Mononuclear cell (primary cell): Measurements from ENCODE around the gene NFIB. TPM values are rescaled to one million over a fixed set of nuclear protein-coding genes. Genes with fewer than 3 reads are reported as not detected.

ENCODE experiments used
- H3K27me3 ChIP-seq: 2 replicates; pipeline ENCODE4 v1.6.0; 2011; ENCODE audit warnings: low read length, control low read depth; ENCODE audit not compliant: insufficient read depth
- H3K4me1 ChIP-seq: 2 replicates; pipeline ENCODE4 v1.5.1; 2011; ENCODE audit warnings: mild to moderate bottlenecking, low read length, control low read depth; ENCODE audit not compliant: insufficient read depth
- H3K4me3 ChIP-seq: 2 replicates; pipeline ENCODE4 v1.5.1; 2011; ENCODE audit warnings: mild to moderate bottlenecking, low read length, moderate library complexity
- H3K9me3 ChIP-seq: 2 replicates; pipeline ENCODE4 v1.5.1; 2011; ENCODE audit warnings: low read depth, mild to moderate bottlenecking, control low read depth, low read length
- total RNA-seq: library from RNA; depleted of rRNA; stranded (reverse); fragments of >200 nt; gene quantifications from one replicate; pipeline ENCODE4 v1.2.3, GENCODE V29; 2012

The NFIB gene
- total RNA-seq, 1 donor: 0.42 TPM

DNA sequence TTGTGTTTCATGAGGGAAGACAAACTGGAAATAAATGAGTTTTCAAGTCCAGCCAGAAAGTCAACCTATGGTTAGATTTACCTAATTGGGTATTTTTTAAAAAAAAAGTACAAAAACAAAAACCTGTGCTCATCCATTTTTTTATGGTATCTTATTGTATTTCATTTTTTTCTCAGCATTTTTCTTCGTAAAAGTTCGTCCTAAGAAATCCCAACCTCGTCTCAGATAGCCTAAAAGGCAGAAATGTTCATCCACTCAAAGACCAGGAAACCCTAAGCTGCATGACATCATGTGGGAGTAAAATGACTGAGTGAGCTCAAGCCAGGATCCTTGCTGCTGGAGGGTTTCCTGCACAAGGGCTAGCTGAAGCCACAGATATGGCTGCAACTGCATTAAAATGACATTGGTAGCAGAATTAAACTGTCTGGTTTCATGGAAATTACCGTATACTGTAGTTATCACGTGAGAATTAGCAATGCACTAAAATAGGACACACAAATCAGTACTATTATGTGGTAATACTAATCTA is 70.4 kb downstream of the NFIB start:
- no peak overlapping the region for H3K4me3 ChIP-seq

DNA sequence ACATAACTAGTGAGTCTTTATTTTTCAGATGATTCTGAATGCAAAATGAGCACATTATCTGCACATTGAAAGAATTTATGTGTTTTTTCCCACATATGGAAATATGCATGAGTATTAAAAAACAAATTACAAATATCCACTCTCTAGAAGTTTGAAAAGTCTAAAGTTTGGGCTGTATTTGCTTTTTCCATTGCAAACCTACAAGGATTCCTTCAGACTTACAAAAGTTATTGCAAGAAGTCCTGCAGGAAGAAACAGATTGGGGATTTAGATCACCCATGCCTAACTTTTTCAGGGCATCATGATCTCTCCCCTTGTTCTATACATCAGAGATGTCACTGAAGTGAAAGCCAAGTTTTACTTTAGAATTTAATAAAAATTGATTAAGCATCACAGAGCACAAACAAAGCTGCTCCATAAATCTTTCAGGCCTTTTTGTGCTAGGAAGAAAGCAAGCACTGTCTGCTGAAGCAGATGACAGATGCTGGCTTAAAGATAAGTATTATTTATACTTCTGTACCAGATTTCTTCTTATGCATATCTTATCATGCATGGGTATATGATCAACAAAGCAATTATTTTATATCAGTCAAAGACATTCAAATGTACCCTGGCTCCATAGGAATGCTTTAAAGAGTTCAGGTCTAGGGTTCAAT is 71.7 kb downstream of the NFIB start:
- no peak overlapping the region for H3K4me3 ChIP-seq

More for the DNA sequence above, 70.4 kb downstream of the NFIB start:
- H3K9me3 ChIP-seq: no peaks in the 10 kb centered on the region
- no peaks in the 10 kb centered on the region for H3K27me3 ChIP-seq
- H3K4me1 ChIP-seq: no peaks in the 10 kb centered on the region

DNA sequence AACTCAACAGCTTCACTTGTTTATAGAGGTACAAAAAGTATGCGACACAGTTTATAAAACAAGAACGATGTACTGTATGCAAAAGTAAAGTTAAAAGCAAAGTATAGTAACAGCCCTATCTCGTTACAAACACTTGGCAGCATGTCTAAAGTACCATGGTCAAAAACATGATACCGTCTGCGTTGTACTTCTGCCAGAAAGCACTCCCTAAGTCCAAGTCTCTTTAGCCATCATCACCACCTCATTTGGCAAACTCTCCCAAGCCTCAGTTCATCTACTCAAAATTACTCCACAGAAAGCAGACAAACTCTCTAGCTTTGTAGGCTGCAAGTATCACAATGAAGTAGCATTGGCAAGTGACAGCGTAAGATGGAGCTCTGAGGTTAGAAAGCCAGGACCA is 73.4 kb downstream of the NFIB start:
- Histone ChIP-seq H3K27me3 (no peaks in the 10 kb centered on the region), H3K4me3 (no peak overlapping the region), H3K4me1 (no peaks in the 10 kb centered on the region), H3K9me3 (no peaks in the 10 kb centered on the region)

More for the DNA sequence above, 71.7 kb downstream of the NFIB start:
- Histone ChIP-seq H3K9me3 (no peaks in the 10 kb centered on the region), H3K27me3 (no peaks in the 10 kb centered on the region), H3K4me1 (no peaks in the 10 kb centered on the region)

DNA sequence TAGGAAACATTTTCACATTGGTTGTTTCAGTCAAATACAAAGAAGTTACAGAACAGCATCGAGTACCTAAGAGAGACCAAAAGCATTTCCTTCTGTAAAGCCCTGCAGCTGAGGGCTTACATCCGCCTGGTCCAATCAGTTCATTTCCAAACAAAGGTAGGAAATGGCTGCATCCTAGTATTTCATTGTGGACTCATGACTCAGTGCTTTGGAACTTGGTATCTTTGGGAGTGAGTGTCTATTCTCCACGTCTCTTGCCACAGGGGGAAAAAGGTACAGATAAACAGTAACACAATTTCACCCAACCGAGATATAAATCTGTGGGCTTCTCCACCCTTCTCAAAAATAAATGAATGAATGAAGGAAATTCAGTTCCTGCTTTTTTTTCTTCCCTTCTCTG is 75.4 kb downstream of the NFIB start:
- no peaks in the 10 kb centered on the region for H3K27me3 ChIP-seq
- no peaks in the 10 kb centered on the region for H3K4me1 ChIP-seq
- no peak overlapping the region for H3K4me3 ChIP-seq
- no peaks in the 10 kb centered on the region for H3K9me3 ChIP-seq

DNA sequence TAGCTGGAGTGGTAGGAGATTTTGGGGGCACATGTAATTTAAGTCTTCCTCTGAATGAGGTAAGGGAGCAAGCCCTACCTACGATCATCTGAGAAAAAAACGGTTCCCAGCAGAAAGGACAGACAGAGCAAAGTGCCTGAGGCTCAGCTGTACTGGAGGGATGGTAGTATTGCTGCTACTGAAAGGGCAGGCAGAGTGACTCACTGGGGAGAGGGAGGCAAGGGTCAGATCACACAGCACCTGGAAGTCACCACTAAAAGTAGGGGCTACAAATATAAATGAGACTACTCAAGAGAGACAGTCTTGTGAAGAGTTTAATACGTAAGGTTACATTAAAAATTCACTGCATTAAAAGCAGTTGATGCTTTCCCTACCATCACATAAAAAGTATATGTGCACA is 75.9 kb downstream of the NFIB start:
- no peaks in the 10 kb centered on the region for H3K27me3 ChIP-seq
- no peaks in the 10 kb centered on the region for H3K4me1 ChIP-seq
- H3K9me3 ChIP-seq: no peaks in the 10 kb centered on the region
- no peak overlapping the region for H3K4me3 ChIP-seq

DNA sequence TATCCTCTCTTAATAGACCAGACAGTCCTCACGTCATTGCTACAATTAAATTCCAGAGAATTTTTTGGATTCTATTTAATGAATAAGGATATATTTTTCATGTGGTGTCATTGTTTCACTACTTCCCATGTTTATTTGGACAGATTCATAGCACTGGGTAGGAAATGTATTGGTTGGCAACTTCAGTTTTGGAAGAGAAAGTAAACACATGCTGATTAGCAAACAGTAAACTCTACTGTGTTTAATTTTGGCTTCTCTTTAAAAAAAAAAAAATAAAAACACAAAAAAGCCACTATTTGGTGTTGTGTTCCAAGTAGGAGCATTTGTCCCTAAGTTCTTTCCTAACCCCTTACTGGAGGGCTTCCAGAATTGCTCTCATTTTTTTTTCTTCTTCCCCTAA is 77.3 kb downstream of the NFIB start:
- Histone ChIP-seq H3K9me3 (no peaks in the 10 kb centered on the region), H3K4me1 (no peaks in the 10 kb centered on the region), H3K27me3 (no peaks in the 10 kb centered on the region), H3K4me3 (no peak overlapping the region)

DNA sequence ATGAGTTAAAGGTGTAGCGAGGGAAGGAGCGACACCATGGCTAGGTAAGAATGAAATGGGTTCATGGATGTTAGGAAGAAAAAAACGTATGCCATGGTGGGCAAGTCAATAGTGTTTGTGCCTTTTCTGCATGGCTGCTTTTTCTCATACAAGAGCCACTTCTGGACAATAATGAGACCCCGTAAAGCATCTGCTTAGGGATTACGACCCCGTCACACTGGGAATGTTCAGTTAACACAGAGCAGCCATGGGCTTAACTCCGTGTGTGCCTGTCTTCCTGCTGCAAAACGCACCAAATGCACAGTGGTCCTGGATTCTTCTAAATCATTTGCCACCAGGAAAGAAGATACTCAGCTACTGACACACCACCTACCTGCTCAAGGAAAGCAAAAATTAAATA is 81.8 kb downstream of the NFIB start:
- Histone ChIP-seq H3K4me3 (no peak overlapping the region), H3K9me3 (no peaks in the 10 kb centered on the region), H3K27me3 (no peaks in the 10 kb centered on the region), H3K4me1 (no peaks in the 10 kb centered on the region)

DNA sequence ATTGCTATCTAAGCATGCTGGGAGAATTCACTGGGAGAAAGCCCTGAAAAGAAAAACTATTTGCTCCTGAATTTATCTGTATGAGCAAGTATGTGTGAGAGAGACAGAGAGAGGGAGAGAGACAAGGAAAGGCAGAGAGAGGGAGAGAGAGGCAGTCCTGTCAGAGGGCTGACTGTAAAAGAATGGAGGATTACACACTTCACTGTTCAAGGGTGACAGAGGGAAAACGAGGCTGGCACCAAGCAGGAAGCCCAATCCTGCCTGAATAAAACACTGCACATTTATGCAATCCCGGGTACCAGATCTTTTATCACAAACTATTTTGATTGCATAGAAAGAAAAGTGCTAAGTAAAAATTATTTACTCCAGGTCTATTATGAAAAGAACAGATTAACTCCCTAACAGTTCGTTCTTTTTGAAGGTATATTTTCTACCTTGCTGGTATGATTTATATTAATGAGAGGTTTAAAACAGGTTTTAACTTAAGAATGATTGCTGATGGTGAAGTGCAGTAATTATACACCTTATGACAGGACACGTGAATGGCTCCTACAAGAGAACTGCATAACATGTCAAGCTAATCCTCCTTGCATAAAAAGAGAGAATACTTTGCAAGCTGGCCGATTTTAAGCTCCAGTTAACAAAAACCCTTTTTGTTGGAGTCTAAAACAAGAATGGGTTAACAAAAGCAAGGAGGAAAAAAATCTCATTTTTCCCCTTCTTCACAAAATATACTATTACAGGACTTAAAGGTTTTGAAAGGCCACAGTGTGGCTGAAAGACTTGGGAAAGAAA is 82.5 kb downstream of the NFIB start:
- H3K27me3 ChIP-seq: no peaks in the 10 kb centered on the region
- no peak overlapping the region for H3K4me3 ChIP-seq
- no peaks in the 10 kb centered on the region for H3K9me3 ChIP-seq
- H3K4me1 ChIP-seq: no peaks in the 10 kb centered on the region

DNA sequence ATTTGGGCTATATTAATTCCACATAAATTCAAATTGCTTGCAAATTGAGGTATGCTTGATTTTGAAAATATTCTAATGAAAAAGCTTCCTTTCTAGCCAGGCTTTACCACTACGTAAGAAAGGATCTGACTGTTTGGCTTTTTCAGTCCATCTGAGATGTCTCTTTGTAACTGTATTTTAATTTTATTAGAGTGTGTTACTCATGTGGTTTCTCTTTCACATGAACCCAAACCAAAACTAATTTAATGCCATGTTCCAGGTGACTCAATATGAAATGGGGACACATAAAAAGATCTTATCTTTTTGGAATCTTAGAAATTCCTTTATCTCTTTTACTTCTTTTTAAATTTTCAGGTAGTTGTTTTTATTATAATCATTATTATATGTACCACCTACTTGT is 85.3 kb downstream of the NFIB start:
- Histone ChIP-seq H3K4me1 (no peaks in the 10 kb centered on the region), H3K4me3 (no peak overlapping the region), H3K9me3 (no peaks in the 10 kb centered on the region), H3K27me3 (no peaks in the 10 kb centered on the region)

DNA sequence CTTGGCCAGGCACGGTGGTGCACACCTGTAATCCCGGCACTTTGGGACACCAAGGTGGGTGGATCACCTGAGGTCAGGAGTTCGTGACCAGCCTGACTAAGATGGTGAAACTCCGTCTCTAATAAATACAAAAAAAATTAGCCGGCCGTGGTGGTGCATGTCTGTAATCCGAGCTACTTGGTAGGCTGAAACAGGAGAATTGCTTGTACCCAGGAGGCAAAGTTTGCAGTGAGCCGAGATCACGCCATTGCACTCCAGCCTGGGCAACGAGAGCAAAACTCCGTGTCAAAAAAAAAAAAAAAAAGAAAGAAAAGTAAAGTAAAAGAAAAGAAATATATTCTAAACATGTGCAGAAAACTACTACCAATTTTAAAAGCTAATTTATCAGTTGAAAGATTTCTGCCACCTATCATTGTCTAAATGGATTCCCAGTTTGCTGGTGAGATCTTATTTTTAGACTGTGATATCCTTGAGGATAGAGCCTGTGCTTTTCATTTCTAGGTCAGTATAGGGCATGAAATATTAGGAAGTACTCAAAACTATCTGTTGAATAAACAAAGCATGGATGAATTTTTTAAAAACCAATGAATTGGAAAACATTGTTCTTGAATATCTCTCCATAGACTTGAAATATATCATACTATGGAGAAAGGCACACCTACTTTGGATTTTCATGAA is 86.9 kb downstream of the NFIB start:
- H3K9me3 ChIP-seq: no peaks in the 10 kb centered on the region
- H3K27me3 ChIP-seq: no peaks in the 10 kb centered on the region
- no peaks in the 10 kb centered on the region for H3K4me1 ChIP-seq
- H3K4me3 ChIP-seq: no peak overlapping the region

DNA sequence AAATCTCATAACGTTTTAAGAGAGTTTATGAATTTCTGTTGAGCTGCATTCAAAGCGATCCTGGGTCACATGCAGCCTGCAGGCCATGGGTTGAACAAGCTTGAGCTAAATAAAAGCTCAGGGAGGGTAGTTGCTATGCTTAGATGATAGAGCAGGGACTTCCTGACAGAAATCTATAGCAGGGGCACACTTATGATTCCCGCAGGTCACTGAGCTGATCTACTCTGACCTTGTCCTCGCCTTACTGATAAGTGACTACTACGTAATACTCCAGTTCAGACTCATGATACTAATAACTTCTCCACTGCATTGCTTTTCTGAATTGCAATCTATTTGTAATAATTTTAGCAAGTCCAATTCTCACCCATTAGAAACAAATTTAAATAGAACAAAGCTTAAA is 90.9 kb downstream of the NFIB start:
- no peak overlapping the region for H3K4me3 ChIP-seq
- no peaks in the 10 kb centered on the region for H3K9me3 ChIP-seq
- H3K4me1 ChIP-seq: no peaks in the 10 kb centered on the region
- no peaks in the 10 kb centered on the region for H3K27me3 ChIP-seq

DNA sequence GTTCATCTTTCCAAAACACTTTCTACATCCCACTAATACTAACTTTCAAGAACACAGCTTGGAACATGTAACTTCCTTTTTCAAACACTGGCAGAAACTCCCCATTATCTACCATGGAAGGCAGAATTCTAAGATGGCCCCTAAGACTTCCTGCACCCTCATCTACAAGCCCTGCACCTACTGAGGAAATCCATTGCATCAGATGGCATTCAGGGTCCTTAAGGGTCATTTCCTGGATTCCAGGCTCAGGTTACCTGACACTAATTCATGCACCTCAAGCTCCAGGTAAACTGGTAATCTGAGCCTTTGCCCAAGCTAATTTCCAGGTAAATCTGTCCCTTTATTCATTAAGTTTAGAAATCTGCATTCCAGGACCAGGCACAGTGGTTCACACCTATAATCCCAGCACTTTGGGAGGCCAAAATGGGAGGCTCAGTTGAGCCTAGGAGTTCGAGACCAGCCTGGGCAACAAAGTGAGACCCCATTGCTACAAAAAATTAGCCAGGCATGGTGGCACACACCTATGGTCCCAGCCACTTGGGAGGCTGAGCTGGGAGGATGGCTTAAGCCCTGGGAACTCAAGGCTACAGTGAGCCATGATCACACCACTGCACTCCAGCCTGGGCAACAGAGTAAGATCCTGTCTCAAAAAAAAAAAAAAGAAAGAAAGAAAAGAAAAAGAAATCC is 91.6 kb downstream of the NFIB start:
- Histone ChIP-seq H3K4me1 (no peaks in the 10 kb centered on the region), H3K4me3 (no peak overlapping the region), H3K9me3 (no peaks in the 10 kb centered on the region), H3K27me3 (no peaks in the 10 kb centered on the region)

DNA sequence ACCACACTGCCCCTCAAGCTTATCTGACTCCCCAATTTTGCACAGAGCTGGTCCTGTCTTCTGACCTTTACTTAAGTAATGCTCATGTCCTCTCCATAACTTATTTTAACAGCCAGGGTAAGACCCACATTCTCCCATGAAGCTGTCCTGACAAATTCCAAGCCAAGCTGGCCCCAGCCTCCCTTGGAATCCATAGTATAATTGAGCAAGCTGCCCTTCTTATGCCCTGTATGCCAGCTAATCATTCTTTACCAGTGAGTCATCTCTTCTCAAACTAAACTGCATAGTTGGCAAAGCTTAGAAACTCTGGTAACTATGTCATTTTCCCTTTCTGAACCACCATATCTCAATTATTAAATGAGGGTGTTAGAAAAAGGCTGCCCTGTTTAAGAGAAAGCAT is 92.4 kb downstream of the NFIB start:
- Histone ChIP-seq H3K27me3 (no peaks in the 10 kb centered on the region), H3K4me3 (no peak overlapping the region), H3K9me3 (no peaks in the 10 kb centered on the region), H3K4me1 (no peaks in the 10 kb centered on the region)

DNA sequence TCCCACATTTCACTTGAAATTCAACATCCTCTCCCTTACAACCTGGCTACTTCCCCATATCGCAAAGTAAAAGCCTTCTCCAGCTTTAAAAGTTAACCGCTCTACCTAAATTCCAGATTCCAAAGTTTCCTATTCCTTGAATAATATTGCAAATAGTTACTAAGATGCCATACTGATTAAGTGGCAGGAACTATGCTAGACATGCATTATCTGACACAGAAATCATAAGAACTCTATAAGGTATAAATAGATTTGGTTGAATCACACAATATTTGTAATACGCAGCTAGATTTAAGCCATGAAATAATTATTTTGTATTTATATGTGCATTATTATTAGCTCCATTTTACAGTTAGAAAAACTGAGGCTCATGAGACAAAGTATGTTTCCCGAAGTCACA is 92.8 kb downstream of the NFIB start:
- no peaks in the 10 kb centered on the region for H3K9me3 ChIP-seq
- no peaks in the 10 kb centered on the region for H3K27me3 ChIP-seq
- no peaks in the 10 kb centered on the region for H3K4me1 ChIP-seq
- H3K4me3 ChIP-seq: no peak overlapping the region

DNA sequence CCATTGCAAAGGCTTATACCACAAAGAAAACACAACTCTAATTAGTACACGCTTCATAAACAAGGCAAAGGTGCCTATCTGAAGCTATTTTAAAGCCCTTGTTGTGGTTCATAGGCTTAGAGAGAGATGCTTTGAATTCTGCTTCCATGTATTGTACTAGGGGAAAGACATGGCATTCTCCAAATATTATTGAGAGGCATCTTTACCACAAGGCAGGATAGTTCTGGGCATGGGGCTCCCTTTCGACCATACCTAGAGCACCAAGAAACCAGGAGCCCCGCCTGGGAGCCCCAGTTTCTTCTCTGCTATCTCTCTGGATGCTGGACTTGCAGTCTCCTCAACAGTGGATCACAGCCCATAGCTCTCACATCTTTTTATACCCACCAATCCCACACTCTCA is 93.7 kb downstream of the NFIB start:
- H3K27me3 ChIP-seq: no peaks in the 10 kb centered on the region
- no peaks in the 10 kb centered on the region for H3K9me3 ChIP-seq
- no peaks in the 10 kb centered on the region for H3K4me1 ChIP-seq
- H3K4me3 ChIP-seq: no peak overlapping the region
